WTC11 (cell line): ENCODE results near the gene SPACA9.

Source experiments
- TF ChIP-seq, protein P1 (sequence below): sonication (generic); formaldehyde crosslinking; IDR thresholded peaks from 2 replicates; pipeline ENCODE4 v1.8.0; 2023; ENCODE audit warnings: missing genetic modification reagents
- TF ChIP-seq, protein P2 (sequence below): fragments of 200-600 bp; IDR thresholded peaks from 2 replicates; pipeline ENCODE4 v1.8.0; 2022; ENCODE audit warnings: antibody characterized with exemption
- TF ChIP-seq, protein P3 (sequence below): sonication (generic); formaldehyde crosslinking; IDR thresholded peaks from 2 replicates; pipeline ENCODE4 v1.8.1; 2022; ENCODE audit warnings: mild to moderate bottlenecking, missing genetic modification reagents, moderate library complexity, borderline replicate concordance

DNA sequence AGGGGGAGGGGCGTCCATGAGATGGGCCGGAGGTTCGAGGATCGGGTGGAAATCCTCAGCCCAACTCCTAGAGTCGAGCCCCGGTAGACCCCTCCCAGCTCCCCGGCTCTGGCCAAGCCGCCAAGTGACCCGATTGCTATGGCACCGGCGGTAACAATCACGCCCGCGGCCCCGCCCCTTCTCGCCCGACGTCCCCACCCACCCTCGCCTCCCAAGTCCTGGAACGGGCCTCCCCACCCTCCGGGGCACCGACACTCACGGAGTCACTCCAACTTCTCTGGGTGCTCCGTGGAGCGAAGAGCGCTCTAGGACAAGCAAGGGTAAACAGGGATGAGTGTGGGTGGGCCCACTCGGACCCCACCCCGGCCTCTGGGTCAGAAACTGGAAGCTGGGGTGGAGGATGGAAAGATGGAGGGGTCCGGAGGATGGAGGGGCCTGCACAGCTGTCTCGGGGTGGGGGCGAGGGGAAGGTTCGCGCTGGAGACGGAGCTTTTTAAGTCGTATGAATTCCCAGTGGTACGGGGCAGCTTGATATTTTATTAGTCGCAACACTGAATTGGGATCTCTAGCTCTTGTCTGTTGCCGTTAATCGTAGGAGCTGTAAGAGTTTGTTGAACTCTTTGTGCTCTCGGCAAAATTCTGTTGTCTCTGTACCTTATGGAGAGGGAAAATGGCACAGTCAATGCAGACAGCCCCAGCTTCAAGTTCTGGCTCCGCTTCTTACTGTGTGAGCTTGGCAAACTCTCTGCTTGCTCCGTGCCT, at the start of gene SPACA9:
- TF ChIP-seq, protein P1, sequence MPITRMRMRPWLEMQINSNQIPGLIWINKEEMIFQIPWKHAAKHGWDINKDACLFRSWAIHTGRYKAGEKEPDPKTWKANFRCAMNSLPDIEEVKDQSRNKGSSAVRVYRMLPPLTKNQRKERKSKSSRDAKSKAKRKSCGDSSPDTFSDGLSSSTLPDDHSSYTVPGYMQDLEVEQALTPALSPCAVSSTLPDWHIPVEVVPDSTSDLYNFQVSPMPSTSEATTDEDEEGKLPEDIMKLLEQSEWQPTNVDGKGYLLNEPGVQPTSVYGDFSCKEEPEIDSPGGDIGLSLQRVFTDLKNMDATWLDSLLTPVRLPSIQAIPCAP = no peak
- TF ChIP-seq, protein P2, sequence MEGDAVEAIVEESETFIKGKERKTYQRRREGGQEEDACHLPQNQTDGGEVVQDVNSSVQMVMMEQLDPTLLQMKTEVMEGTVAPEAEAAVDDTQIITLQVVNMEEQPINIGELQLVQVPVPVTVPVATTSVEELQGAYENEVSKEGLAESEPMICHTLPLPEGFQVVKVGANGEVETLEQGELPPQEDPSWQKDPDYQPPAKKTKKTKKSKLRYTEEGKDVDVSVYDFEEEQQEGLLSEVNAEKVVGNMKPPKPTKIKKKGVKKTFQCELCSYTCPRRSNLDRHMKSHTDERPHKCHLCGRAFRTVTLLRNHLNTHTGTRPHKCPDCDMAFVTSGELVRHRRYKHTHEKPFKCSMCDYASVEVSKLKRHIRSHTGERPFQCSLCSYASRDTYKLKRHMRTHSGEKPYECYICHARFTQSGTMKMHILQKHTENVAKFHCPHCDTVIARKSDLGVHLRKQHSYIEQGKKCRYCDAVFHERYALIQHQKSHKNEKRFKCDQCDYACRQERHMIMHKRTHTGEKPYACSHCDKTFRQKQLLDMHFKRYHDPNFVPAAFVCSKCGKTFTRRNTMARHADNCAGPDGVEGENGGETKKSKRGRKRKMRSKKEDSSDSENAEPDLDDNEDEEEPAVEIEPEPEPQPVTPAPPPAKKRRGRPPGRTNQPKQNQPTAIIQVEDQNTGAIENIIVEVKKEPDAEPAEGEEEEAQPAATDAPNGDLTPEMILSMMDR = no peak
- TF ChIP-seq, protein P3, sequence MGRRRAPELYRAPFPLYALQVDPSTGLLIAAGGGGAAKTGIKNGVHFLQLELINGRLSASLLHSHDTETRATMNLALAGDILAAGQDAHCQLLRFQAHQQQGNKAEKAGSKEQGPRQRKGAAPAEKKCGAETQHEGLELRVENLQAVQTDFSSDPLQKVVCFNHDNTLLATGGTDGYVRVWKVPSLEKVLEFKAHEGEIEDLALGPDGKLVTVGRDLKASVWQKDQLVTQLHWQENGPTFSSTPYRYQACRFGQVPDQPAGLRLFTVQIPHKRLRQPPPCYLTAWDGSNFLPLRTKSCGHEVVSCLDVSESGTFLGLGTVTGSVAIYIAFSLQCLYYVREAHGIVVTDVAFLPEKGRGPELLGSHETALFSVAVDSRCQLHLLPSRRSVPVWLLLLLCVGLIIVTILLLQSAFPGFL (CRISPR knock-in tag) = no peak
